Calu3 (cell line): ENCODE measurements around the gene CPNE5. TPM values are rescaled to one million over a fixed set of nuclear protein-coding genes. Genes with fewer than 3 reads are reported as not detected.

Experiments used
- BruUV-seq: library from RNA; stranded (reverse); fragments of 400-500 nt; replicated peaks from 2 replicates; lab custom pipeline; 2021; lab: Mats Ljungman, UMichigan
- CTCF ChIA-PET: fragments of 300-600 bp; sonication (Branson Sonifier 250); formaldehyde crosslinking; loops from one replicate; lab custom pipeline; 2022; ENCODE audit warnings: antibody characterized with exemption; lab: Charles Lee
- DNase-seq: peaks from one replicate; pipeline ENCODE4 v3.0.0; 2022
- H3K27ac Mint-ChIP-seq: one replicate; pipeline ENCODE4 v1.8.0; 2022; ENCODE audit warnings: mixed read lengths; ENCODE audit not compliant: unreplicated experiment
- H3K27me3 Mint-ChIP-seq: one replicate; pipeline ENCODE4 v1.8.0; 2022; ENCODE audit warnings: mixed read lengths; ENCODE audit not compliant: unreplicated experiment
- H3K36me3 Mint-ChIP-seq: one replicate; pipeline ENCODE4 v1.8.0; 2022; ENCODE audit warnings: mild to moderate bottlenecking, moderate library complexity, mixed read lengths; ENCODE audit not compliant: insufficient read depth, unreplicated experiment
- H3K4me1 Mint-ChIP-seq: one replicate; pipeline ENCODE4 v1.8.0; 2022; ENCODE audit warnings: mild to moderate bottlenecking, low read depth, mixed read lengths; ENCODE audit not compliant: unreplicated experiment
- H3K4me3 Mint-ChIP-seq: one replicate; pipeline ENCODE4 v1.8.0; 2022; ENCODE audit warnings: mild to moderate bottlenecking, low read depth, moderate library complexity, mixed read lengths; ENCODE audit not compliant: unreplicated experiment
- H3K9me3 Mint-ChIP-seq: one replicate; pipeline ENCODE4 v1.8.0; 2022; ENCODE audit warnings: low read depth, mixed read lengths; ENCODE audit not compliant: unreplicated experiment
- CTCF ChIP-seq: fragments of 200-600 bp; IDR thresholded peaks from one replicate; pipeline ENCODE4 v1.8.0; 2022; ENCODE audit warnings: antibody characterized with exemption; ENCODE audit not compliant: unreplicated experiment
- intact Hi-C: fragments of 100-400 bp; cut with micrococcal nuclease; formaldehyde crosslinking; loops from one replicate; pipeline ENCODE4 v1.10.0; 2022; ENCODE audit not compliant: unreplicated experiment
- total RNA-seq: library from RNA; stranded (reverse); gene quantifications from 2 replicates; pipeline ENCODE4 v1.2.3, GENCODE V29; 2022

CPNE5 gene
- total RNA-seq, 1 experiment from 2014 or later = not detected

GRCh38 chr6:36757206-36757605 lies 82.0 kb downstream of the CPNE5 start:
- Mint-ChIP-seq H3K36me3 (no peaks in the 10 kb centered on the region), H3K27me3 (no peaks in the 10 kb centered on the region), H3K4me3 (no peak overlapping the region), H3K27ac (peak overlapping the region; percentile 24), H3K9me3 (no peaks in the 10 kb centered on the region), H3K4me1 (peaks cover 70% of the 10 kb centered on the region)
- no peak for TF ChIP-seq CTCF
- CTCF ChIA-PET = interaction anchor here (1.0 kb wide), 1 partner anchor 142 kb away, joined by 3 read pairs; no protein-coding TSS in a partner anchor
- DNase-seq = no peak
- BruUV-seq = no TSS peak
- intact Hi-C loops = no loop called here

- no peak for TF ChIP-seq CTCF
- no peak overlapping the region for H3K4me3 Mint-ChIP-seq
- intact Hi-C loops = no loop called here
- DNase-seq = no peak
- BruUV-seq = no TSS peak
- CTCF ChIA-PET = interaction anchor here (1.0 kb wide), 1 partner anchor 142 kb away, joined by 3 read pairs; no protein-coding TSS in a partner anchor
- H3K27me3 Mint-ChIP-seq = no peaks in the 10 kb centered on the region
- no peaks in the 10 kb centered on the region for H3K9me3 Mint-ChIP-seq
- no peaks in the 10 kb centered on the region for H3K36me3 Mint-ChIP-seq
- no peak overlapping the region for H3K27ac Mint-ChIP-seq
- H3K4me1 Mint-ChIP-seq = peaks cover 74% of the 10 kb centered on the region
Observed at GRCh38 chr6:36756786-36757185, 82.5 kb downstream of the CPNE5 start.

- Mint-ChIP-seq H3K9me3 (no peaks in the 10 kb centered on the region), H3K4me1 (peaks cover 80% of the 10 kb centered on the region)
Observed at GRCh38 chr6:36755435-36756348, 83.6 kb downstream of the CPNE5 start.

More at GRCh38 chr6:36755435-36756348, 83.6 kb downstream of the CPNE5 start:
- H3K27ac Mint-ChIP-seq = peak overlapping the region; percentile 27
- peak; percentile 63 for DNase-seq
- no TSS peak for BruUV-seq
- no peaks in the 10 kb centered on the region for H3K36me3 Mint-ChIP-seq
- no peak for TF ChIP-seq CTCF
- intact Hi-C loops = no loop called here
- CTCF ChIA-PET = interaction anchor here (0.6 to 1.0 kb wide), 4 partner anchors 141 to 188 kb away, joined by 3 to 5 read pairs (median 4); no protein-coding TSS in a partner anchor
- no peak overlapping the region for H3K4me3 Mint-ChIP-seq
- no peaks in the 10 kb centered on the region for H3K27me3 Mint-ChIP-seq
